ENCODE measurements around the gene BSND.
A peak's percentile ranks its signal among the peaks of the same experiment; 100 is the strongest.

BSND gene

DNA sequence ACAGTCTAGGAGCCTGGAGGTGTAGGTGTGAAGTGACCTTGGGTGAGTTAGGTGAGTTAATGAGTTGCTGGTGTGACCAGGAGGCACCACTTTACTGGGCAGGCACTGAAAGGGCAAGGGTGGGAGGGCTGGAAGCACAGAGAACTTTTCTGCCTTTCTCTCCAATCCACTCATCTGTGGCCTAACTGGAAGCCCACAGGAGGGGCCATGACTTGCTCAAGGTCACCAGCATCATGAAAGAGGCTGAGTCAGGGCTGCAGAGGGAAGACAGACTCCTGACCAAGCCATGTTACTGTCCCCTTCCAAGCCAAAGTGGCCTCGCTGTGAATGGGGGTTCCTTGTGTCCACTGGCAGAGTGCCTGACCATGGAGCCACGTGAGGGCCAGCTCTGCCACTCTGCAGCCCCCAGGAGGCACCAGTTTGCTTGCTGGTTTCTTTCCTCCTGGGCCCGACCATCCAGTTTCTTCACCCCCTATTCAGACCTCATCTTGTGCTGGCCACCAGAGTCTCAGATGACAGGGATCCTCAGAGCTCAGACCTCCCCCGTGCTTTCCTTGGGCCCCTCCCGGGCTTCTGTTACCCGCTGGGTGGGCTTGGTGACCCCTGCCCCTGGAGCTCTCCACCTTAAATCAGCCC is 4.3 kb upstream of the BSND start:
- no peak for DNase-seq

DNA sequence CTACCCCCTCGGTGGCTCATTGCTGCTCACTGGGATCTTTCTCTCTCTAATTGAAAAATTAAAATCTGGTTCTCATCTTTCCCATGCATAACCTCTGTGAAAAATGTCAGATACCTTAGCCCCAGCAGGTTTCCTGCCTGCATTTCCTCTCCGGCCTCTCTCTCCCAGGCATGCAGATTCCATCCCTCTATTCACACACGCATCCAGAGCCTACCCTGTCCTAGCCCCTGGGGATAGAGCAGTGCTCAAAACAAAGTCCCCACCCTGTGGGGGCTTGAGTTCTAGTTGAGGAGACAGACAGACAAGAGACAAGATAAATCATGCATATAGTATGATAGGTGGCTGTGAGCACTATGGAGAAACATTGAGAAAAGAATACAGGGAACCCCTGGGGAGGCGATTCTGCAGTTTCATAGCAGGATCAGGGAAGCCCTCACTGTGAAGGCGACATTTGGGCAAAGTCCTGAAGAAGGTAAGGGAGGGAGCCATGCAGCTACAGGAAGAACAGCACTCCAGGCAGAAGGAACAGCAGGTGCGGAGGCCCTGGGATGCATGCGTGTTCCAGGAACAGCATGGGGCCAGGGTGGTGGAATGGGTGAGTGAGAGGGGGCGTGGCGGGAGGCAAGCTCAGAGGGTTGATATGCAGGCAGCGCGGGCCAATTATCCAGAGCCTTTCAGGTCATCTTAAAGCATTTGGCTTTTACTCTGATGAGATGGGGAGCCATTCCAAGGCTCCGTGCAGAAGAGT is 3.5 kb upstream of the BSND start:
- DNase-seq: no peak

DNA sequence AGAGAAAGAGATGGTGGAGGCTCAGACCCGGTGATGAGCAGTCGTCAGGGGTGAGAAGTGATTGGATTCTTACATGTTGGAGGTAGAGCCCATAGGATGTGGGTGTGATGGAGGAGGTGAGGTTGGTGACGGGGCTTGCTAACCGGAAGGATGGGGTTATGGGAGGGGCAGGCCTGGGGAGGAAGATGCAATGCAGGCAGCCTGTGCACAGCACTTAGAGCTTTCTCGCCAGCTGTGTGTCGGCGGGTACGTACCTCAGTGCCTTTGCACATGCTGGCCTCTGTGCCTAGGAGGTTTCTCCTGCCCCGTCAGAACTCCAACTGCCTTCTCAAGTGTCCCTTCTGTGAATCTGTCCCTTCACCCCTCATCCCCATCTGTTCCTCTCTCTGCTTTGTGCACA is 2.9 kb upstream of the BSND start:
- no peak for DNase-seq

DNA sequence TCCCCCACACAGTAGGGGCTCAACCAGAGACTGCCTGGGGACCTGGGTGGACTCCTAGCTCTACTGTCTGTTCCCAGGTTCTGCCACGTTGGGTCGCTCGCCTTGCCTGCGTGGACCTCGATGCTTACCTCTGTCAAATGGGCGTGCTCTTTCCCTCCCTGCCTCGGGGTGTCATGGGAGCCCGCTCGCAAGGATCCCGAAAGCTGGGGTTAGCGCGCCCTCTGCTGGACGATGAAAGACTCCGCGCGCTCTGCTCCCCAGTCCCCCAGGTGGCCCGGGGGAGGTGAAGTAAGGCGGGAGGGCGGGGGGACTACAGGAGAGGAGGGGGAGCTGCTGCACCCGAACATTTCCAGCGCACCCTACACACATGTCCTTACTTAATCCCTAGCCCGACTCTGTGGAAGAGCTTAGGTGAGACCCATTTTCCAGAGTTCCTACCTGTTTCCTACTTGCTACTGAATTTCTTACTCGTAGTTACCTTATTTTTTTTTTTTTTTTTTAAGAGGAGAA is 2.3 kb upstream of the BSND start:
- DNase-seq: peak; percentile 78

DNA sequence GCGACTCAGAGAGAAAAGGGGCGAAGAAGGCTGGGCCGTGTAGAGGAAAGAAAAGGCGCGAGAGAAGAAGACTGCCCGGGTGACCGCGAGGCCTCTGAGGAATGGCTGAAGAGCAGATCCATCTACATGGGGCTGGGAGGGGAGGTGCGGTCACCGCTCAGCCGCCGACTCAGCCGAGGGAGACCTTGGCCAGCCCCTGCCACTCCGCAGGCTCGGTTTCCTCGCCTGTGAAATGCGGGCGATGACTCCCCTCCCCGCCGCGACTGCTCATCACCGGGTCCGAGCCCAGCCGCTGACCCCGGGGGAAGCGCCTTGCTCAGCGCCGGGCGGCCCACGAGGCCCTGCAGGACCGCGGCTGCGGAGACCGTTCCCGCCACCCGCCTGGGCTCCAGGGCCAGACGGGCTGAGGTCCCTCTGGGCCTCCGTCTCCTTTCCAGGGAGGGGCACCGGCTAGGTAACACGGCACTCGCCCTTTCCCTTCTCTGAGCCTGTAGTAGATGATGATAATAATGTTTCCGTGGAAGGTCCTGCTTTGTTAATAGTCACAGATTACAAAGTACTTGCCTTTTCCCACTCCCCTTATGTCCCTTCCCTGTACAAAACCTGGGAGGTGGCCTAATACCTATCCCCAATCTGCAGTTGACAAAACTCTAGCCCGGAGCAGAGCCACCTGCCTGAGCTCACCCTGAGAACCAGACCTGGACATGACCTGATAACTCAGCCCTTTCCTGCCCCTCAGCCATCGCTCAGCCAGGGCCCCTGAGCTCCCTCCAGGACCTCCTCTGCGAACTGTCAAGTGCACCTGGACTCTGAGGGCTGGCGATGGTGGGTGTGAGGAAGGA is 1.6 kb upstream of the BSND start:
- DNase-seq: no peak

DNA sequence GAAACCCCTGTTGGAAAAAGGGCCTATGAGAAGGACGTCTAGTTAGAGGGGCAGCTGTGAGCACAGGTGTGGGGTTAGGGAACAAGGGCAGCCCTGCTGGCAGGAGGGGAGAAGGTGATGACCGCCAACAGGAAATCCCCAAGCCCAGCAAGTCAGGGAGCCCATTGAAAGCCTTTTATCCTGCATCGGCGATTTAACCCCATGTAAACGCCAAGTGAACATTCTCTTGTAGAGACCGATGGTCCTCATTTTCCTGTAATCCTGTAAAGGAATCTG is 1.1 kb upstream of the BSND start:
- DNase-seq: no peak

DNA sequence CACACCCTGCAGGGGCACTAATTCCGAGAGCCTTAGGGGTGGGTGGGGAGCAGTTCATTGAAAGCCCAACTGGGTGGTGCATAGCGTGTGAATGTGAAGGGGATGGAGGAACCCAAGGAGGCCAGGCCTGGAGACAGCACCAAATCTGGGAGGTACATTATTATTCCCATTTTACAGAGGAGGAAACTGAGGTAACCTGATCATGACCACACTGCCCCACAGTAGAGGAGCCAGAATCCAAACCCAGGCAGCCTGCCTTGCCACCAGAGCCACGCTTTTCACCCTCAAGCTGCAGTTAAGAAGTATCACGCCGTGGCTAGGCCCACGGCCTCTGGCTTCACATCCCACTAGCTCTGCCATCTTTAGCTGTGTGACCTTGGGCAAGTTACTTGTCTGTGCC is 633 bp upstream of the BSND start:
- DNase-seq: no peak

DNA sequence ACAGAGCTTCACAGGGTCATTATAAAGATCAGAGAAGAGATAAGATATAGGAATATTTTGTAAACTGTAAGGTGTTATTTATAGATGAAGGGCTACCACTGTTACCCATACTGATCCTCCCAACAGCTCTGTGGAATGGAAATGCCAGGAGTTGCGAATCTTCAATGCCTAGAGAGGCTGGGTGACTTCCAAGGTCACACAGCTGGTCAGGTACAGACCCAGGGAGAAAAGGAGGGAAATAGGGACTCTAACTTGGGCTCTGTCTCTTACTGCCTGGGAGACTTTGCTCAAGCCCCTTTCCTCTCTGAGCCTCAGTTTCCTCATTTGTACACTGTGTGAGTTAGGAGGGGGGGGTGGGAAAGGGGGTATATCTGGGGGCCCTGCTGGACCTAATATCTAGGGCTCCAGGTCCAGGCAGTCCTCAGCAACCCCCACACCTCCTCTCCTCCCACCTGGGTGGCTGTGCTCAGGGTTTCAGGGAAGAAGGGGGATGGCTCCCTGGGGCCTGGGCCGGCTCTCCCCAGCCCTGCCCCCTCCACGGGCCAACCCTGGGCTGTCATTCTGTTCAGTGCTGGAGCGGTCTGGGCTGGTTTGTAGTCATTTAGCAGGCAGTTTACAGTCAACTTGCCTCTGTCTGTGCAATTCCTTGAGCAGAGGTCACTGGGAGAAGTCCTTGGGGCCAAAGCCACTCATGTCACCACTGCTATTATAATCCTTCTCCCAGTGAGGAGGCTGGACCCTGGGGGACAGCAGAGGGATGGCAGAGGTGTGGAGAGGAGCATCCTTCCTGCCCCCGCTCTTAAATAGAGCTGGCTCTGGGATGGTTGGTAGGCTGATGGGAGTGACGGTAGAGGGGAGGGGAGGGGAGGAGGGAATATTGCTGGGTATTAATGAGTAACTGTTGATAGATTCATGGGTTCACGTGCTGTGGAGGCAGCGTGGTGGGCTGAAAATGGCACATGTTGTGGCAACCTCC is 1.7 kb downstream of the BSND start:
- DNase-seq: no peak

DNA sequence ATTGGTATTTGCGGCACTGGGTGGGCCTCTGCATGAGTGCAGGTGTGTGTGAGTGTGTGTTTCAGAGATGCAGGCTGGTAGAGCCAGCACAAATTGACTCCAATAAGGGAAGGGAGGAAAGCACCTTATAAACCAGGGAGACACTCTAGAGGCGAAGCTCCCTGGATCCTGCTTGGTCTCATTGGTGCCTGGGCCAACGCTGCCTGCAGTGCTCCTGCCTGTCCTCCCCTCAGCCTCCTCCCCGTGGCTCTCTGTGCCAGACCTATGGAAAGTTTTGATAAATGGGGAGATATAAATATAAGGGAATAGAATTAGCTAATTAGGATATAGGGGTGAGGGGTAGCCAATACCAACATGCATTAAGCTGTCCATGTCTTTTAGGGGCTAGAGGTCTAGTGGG is 2.6 kb downstream of the BSND start:
- no peak for DNase-seq

DNA sequence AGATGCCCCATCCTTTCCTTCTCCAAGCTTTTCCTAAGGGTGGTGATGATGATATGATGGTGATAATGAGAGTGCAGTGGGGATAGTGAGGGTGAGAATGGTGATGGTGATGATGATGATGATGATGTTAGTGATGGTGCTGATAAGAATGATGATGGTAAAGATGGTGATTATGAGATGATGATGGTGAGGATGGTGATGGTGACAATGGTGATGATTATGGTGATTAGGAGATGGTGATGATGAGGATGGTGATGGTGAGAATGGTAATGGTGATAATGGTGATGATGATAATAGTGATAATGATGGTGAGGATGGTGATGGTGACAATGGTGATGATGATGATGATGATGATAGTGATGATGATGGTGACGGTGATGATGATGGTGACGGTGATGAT is 4.0 kb downstream of the BSND start:
- no peak for DNase-seq

DNA sequence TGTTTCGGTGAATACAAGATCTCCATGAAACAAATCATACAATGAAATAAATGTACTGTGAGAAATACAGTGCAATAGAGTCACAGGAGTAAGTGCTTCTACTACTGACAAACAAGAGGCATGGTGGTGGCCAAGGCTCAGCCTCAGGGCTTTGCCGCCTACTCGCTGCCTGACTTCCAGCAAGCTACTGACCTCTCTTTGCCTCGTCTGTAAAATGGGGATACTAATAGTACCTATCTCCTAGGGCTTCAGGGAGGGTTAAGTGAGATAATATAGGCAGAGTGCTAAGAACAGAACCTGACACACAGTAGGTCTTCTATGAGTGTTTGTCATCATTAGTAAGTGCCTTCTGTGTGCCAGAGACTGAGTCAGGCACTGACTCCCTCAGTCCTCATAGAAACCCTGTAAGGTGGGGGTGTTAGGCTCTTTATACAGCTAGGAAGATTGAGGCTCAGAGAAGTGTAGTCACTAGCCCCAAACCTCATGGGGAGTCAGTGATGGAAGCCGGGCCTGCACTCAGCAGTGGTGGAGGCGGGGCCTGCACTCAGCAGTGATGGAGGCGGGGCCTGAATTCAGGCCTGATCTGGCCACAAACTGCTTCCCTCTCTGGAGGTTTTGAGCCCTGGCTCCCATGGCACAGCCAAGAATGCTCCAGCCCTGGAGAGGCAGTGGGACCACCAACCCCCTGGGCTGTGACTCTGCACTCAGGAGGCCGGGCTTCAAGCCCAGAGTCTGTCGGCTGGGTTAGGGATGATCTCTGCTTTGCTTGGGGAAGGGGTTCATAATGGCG is 6.8 kb downstream of the BSND start:
- no peak for DNase-seq

DNA sequence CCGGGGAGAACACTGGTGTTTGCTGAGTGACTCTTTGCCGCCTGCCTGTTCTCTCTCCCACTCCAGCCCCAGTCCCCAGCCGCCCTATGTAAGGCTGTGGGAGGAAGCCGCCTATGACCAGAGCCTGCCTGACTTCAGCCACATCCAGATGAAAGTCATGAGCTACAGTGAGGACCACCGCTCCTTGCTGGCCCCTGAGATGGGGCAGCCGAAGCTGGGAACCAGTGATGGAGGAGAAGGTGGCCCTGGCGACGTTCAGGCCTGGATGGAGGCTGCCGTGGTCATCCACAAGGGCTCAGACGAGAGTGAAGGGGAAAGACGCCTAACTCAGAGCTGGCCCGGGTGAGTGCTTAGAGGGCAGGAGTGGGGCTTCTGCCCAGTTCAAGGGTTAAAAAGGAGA is 8.2 kb downstream of the BSND start:
- no peak for DNase-seq

DNA sequence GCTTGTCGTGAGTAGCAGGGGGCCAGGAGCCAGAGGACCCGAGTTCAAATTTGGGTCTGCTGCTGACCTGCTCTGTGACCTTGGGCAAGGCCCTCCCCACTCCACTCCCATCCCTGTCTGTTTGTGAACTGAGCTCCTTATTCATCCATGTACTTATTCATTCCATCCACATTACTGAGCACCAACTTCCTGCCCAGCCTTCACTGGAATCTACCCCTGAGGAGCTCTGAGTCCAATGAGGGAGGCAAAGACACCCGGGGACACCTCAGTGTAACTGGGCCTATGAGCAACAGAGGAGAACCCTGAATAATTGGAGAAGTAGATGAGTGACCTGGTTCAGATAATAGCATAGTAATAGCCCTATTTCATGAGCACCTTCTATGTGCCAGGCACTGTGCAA is 8.9 kb downstream of the BSND start:
- no peak for DNase-seq

DNA sequence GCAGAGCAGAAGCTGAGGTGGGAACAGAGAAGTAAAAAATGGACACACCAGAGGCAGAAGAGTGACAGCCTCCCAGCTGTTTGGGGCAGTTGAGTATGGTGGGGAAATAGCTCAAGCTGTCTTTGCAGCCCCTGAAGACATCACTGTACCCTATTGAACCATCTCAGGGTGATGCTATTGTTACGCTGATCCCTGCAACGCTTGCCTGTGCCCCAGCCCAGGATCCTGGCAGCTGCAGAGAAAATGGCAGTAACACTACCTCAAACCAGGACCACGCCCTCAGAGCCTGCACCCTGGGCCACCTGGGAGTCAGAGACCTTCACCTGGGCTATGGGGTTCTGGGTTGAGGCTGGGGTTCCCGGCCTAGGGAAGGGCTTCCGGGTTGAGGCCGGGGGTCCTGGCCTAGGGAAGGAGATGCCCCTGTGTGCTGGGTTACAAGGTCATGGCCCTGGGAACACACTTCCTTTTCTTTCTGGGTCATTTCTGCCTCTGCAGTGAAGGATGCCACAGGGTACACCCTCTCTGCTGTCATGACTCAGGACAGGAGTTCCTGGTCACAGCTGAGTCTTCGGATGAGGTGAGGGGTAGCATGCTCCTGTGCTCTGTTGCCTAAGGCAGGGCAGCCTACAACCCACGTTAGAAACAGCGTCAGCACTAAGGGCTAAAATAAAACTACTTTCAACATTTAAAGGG is 11.6 kb downstream of the BSND start:
- DNase-seq: no peak

DNA sequence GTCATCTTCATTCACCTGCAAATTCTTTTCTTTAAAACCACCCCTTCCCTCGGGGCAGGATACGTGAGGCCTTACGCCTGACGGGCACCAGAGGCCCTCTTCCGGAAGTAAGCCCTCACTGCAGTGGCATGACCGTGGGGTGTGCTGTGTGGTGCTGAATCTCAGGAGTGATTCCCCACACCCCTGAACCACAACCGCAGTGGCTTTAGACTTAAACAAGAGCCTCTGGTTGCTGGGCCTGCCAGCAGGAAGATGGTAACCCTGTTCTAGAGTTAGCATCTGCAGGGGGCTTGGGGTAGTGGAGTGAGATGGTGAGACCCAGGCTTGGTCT is 12.1 kb downstream of the BSND start:
- no peak for DNase-seq

DNA sequence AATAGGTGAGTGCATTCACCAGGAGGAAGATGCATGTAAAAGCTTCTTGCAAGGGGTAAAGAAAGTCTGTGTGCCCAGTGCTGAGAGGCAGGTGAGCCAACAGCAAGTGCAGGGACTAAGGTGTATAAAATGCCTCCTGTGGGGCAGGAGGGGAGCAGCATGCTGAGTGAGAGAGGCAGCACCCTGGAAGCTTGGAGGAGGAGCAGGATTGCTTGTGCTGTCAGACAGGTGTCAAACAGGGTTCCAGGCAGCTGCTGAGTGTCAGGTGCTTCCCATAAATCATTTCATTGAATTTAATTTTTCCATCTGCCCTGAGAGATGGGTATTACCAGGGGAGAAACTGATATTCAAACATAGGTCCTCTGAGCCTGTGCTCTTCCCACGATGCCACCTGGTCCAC is 13.9 kb downstream of the BSND start:
- DNase-seq: no peak

DNA sequence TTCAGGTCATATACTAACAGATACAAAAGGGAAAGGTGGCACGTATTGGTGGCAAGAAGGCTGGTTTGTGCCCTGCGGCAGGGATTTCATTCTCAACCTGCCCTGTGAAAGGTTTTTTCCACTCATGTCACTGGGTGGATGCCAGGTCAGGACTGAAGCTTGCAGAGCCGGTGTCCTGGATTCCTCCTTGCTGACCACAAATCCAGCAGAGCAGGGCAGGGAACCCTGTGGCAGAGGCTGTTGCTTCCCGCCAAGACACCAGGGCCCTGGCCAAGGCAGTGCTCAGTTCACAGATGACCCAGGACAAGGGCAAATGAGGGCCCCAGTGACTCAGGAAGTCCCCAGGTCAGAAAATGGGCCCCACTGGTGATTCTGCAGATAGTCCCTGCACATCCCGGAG is 16.4 kb downstream of the BSND start:
- no peak for DNase-seq

DNA sequence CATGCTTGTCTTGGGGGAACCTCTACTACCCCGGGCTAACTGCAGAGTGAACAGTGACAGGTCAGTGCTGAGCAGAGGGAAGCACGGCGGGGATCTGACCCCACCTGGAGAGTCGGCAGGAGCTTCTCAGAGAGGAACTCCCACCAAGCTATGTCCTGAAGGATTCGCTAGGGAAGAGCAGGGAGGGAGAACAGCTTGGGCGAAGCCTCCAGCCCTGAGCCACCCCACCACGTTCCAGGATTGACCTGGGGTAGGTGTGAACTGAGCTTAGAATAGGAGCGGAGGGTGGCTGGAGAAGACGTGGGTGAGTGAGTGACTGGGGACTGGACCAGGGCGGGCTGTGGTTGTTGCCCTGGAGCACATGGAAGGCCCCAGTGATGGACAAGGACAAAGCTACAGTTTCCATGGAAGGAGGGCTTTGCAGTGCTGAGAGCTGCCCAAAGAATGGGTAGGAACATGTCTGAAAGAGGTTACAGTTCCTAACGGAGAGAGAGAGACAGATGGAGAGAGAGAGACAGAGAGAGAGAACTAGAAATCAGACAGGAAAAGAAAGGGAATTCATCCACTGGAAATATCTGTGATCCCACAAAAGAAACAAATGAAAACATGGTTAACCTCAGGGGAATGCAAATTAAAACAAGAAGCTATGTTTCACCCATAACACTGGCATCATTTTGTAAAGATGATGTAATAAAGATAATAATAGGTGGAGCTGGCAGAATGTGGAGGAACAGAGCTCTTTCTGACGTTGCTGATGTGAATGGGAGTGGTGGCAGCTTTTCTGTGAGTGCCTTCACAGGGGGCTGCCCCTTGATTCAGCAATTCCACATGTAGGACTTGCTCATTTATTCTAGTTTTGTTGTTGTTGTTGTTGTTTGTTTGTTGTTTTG is 17.2 kb downstream of the BSND start:
- no peak for DNase-seq

DNA sequence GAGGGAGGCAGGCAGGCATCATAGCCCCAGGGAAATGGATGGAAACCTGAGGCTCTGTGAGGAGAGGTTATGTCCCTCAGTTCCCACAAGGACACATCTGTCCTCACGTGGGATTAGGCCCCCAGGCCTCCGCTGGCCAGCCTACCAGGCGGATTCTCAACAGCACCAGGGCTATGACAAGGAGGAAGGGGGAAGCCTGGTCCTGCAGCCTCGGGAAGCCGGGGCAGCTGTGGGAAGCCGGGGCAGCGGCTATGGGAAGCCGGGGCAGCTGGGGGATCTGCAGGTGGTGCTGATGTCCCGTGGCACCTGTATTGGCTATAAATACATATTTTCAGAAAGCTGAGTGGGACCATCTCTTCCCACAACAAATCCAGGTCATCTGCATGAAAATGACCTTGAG is 19.7 kb downstream of the BSND start:
- no peak for DNase-seq

DNA sequence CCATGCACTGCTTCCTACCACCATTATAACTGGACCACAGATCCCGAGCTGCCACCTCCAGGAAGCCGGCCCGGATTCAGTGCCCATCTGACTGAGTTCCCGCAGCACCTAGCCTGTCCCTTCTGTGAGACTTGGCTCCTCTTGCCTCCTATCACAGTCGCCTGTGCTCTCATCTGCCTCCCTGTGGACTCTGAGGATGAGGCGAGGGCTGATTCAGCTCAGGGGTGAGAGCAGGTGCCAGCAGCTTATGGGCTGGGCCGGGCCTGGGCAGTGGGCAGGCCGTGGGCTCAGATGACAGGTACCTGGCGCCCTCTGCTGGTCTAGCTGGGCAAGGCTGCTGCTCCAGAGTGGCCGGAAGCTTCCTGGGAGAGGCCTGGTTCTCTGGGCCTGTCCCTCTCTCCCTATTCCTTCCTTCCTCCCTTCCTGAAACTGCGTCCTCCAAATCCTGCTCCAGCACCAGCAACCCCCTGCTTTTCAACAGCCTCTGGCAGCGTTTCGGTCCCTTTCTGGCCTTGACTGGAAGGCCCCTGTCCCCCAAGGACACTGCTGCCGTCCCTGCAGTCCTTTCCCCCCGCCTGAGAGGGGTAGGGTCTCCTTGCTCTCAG is 23.3 kb downstream of the BSND start:
- peak; percentile 64 for DNase-seq
